ENCODE measurements around the gene LURAP1L.

LURAP1L gene

GRCh38 chr9:12777121-12778022 lies 2.6 kb downstream of the LURAP1L start:
- DNase-seq = no peak

- DNase-seq = no peak
These were observed 3.6 kb downstream of the LURAP1L start for GRCh38 chr9:12778389-12778788.

DNA sequence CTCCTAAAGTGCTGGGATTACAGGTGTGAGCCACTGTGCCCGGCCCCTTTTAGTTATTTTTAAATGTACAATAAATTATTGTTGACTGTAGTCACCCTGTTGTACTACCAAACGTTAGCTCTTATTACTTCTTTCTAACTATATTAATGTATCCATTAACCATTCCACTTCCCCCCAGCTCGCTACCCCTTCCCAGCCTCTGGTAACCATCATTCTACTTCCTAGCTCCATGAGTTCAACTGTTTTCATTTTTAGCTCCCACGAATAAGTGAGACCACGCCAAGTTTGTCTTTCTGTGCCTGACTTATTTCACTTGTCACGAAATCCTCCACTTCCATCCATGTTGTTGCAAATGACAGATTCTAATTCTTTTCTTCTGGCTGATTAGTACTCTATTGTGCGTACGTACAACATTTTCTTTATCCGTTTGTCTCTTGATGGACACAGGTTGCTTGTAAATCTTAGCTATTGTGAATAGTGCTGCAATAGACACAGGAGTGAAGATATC lies 6.5 kb downstream of the LURAP1L start:
- DNase-seq = no peak

DNA sequence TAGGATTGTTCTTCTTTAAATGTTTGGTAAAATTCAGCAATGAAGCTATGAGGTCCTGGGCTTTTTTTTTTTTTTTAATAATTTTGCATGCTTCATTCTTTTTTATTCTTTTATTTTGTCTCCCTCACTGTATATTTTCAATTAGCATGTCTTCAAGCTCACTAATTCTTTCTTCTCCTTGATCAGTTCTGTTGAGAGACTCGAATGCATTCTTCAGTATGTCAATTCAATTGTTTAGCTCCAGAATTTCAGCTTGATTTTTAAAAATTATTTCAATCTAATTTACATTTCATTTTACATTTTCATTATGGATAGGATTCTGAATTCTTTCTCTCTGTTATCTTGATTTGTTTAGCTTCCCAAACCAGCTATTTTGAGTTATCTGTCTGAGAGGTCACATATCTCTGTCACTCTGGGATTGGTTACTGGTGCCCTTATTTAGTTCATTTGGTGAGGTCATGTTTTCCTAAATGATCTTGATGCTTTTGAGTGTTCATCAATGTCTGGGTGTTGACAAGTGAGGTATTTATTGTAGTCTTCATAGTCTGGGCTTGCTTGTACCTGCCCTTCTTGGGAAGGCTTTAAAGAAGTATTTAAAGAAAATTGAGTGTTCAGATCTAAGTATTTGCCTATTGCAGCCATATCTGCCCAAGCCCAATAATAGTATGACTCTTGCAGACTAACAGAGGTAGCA lies 9.1 kb downstream of the LURAP1L start:
- no peak for DNase-seq

GRCh38 chr9:12784461-12785259 lies 9.8 kb downstream of the LURAP1L start:
- DNase-seq = no peak

GRCh38 chr9:12785260-12785770 lies 10.5 kb downstream of the LURAP1L start:
- no peak for DNase-seq

- no peak for DNase-seq
These were observed 11.1 kb downstream of the LURAP1L start for GRCh38 chr9:12785941-12786340.

DNA sequence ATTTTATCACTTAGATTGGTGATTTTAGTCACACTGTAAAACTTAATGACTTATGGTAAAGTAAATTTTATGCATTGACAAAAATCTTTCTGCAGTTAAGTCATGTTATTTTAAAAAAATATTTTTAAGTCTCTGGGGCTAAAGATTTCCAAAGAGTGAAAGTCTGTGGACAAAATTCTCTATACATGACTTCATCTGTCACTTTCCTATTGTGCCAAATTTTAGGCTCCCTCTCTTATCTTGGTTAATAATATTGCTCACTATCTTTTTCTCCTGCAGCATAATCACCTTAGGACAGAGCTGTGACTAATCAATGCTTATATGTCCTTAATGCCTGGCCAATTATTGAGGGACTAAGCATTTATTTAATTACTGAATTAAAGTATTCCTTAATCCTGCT lies 15.2 kb downstream of the LURAP1L start:
- no peak for DNase-seq

DNA sequence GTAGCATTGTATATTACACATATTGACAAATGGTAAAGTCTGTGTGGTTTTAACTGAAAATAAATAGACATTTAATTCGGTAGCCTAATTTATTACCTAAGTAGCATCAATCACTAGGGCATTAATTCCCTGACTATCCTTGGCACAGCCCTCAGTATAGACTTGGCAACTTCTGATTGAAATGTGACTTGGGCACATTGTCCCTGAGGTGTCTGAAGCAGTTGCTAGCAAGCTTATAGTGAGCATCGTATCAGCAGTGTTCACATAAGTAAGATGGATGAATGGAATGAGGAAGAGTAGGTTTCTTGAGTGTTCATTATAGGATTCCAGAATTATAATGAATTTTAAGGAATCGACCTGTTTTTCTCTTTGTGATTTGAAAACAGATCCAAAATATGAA lies 16.1 kb downstream of the LURAP1L start:
- DNase-seq = no peak

DNA sequence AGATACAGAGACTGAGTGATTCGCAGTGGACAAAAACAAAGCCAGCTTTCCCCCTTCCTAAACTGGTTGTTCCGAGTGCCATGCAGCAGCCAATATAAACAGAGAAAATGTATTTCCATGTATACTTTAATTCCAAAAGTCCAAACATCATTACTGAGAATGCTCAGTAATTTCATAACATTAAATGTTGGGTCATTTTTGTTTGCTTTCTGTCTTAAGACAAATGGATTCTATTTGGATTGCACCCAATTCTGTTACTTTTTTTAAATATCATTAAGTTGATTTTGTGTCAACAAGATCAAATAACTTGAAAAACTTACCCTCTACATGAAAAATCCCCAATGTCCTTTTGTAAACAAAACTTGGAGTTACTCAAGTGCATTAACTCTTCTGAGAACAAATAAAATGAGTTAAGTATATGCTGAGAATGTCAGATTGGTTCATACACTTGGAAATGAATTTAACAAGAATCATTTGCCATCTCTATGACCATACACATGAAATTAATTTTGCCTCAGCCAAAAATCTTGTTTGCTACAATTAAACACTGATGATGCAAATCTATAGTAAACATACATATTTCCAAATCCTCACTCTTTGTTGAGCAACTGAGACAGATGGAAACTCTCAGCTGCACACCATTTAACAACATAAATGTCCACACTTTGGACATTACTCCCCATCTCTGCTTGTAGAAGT lies 19.4 kb downstream of the LURAP1L start:
- no peak for DNase-seq

DNA sequence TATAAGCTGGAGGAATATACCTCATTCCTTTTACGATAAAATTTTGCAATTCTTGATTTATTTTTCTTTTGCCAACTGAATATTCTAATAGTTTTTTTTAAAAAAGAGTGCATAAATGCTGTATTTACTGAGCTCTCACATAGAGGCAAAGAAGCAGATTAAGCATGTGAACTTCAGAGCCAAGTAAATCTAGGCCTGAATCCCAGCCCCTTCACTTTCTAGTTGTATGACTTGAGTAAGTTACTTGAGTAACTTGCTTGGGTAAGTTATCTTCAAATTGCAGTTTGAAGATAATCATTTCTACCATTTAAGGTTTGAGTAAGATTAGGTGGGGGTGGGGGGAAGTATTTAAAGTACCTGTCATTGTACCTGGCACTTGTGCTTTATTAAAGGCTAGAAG lies 21.8 kb downstream of the LURAP1L start:
- DNase-seq = no peak

DNA sequence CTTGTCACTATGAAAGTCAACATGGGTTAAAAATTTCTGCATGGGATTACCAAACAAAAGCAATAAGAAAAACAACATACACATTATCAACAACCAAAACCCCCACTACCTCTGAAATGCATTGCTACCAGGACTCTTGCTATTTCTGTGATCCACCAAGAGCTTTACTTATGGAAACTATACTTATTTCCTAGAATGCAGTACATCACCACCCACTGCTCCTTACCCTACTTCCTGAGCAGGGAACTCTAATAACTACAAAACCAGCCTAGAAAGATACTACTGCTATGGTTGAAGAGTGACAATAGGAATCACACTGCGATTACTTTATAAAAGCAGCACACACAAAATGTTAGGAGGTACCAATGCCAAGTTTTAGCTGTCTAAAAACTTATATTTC lies 22.2 kb downstream of the LURAP1L start:
- DNase-seq = no peak

DNA sequence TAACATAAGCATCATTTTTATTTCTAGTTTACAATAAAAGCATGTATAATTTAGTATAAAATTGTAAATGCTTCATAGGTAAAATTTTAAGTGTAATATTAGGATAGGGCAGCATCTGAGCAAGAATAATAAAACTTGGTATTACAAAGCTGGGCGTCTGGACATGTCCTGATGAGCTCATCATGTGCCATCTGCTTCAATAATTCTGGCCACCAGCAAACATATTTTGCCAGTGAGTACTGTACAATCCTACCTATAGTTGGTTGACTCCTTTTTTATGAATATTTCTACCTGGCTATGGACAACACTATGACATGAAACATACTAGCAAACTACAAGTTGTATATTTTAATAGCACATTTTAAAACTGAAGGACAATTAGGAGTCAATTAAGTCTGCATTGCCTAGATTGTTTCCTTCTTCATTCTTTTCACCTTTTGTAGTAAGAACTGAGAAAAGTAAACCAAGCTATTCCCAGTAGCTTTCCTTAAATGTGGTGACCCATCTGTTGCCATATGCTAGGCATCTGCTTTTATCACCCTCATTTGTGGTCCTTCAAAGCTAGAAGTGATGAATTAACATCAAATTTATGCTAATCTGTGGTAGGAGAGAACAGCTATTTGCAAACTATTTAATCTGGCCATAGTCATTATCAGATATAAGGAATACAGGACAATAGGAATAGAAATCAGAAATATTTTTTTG lies 23.4 kb downstream of the LURAP1L start:
- DNase-seq = no peak

GRCh38 chr9:12801187-12801586 lies 26.4 kb downstream of the LURAP1L start:
- DNase-seq = no peak

DNA sequence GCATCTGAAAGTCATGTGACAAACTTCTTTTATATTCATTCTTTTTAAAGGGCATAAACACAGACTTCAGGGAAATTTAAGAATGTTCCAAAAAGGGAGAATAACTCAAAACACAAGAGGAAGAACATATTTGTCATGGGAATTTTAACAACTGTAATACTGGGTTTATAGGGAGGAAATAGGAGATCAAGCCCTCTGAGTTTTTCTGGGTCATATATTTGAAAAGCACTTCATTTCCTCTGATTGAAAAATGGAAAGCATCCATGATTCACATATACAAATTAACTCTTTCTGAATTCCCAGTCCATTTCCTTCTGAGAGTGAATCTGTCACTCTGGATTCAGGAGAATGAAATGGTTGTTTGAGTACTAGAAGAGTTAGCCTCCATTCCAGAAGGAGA lies 26.8 kb downstream of the LURAP1L start:
- no peak for DNase-seq

GRCh38 chr9:12802093-12802492 lies 27.3 kb downstream of the LURAP1L start:
- DNase-seq = no peak

GRCh38 chr9:12808569-12808968 lies 33.7 kb downstream of the LURAP1L start:
- no peak for DNase-seq

DNA sequence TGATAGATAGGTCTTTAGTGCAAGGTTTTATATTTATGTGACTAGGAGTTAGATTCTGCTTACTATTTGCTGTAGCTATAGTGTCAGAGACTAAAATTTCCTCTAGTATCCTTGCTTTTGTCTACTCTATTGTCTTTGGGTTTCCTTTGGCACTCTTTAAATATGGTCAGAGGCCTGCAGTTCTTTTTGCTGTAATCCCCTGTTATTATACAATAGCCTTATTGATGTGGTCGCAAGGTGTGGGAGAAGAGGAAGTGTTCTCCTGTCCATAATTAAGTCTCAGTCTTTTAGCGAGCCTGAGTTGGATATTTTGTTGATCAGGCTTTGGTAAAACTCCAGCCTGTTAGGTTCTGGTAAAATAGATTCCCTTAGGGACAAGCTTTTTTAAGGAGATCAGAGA lies 34.9 kb downstream of the LURAP1L start:
- DNase-seq = no peak

GRCh38 chr9:12811935-12812334 lies 37.1 kb downstream of the LURAP1L start:
- no peak for DNase-seq

- DNase-seq = no peak
These were observed 37.9 kb downstream of the LURAP1L start for GRCh38 chr9:12812710-12813109.

- no peak for DNase-seq
These were observed 38.7 kb downstream of the LURAP1L start for GRCh38 chr9:12813533-12813932.

All from GDM1 (cell line).